WTC11 (cell line): ENCODE results near the gene GATA3. TPM values are rescaled to one million over a fixed set of nuclear protein-coding genes. Genes with fewer than 3 reads are reported as not detected.

ENCODE experiments used
- ATAC-seq: fragments of 200-7000 bp; cut with Tn5 transposase; 2 replicates; pipeline ENCODE4 v1.10.0; 2021; ENCODE audit warnings: mild to moderate bottlenecking, moderate library complexity
- CTCF ChIA-PET: fragments of 300-600 bp; sonication (Branson Sonifier 250); formaldehyde crosslinking; loops from one replicate; lab custom pipeline; 2021; ENCODE audit warnings: antibody characterized with exemption; lab: Charles Lee
- POLR2A ChIA-PET: fragments of 350-600 bp; sonication (Branson Sonifier 250); formaldehyde crosslinking; loops from one replicate; lab custom pipeline; 2021; ENCODE audit warnings: antibody characterized with exemption; lab: Charles Lee
- DNase-seq: peaks from one replicate; pipeline ENCODE4 v3.0.0; 2021; ENCODE audit warnings: low spot score
- H3K27ac Mint-ChIP-seq: 2 replicates; pipeline ENCODE4 v1.8.0; 2021; ENCODE audit warnings: mixed read lengths
- H3K27me3 Mint-ChIP-seq: 2 replicates; pipeline ENCODE4 v1.8.0; 2021; ENCODE audit warnings: low read depth, mild to moderate bottlenecking, moderate library complexity, mixed read lengths
- H3K36me3 Mint-ChIP-seq: 2 replicates; pipeline ENCODE4 v1.8.0; 2021; ENCODE audit warnings: mixed read lengths
- H3K4me1 Mint-ChIP-seq: 2 replicates; pipeline ENCODE4 v1.8.0; 2022; ENCODE audit warnings: mixed read lengths
- H3K4me3 Mint-ChIP-seq: 2 replicates; pipeline ENCODE4 v1.8.0; 2021; ENCODE audit warnings: mild to moderate bottlenecking, moderate library complexity, mixed read lengths
- H3K9me3 Mint-ChIP-seq: 2 replicates; pipeline ENCODE4 v1.8.0; 2021; ENCODE audit warnings: mixed read lengths
- AFF4 ChIP-seq: sonication (generic); formaldehyde crosslinking; IDR thresholded peaks from 2 replicates; pipeline ENCODE4 v1.8.1; 2023; ENCODE audit warnings: mild to moderate bottlenecking, missing genetic modification reagents, borderline replicate concordance
- CBFB ChIP-seq: sonication (generic); formaldehyde crosslinking; IDR thresholded peaks from 2 replicates; pipeline ENCODE4 v1.8.1; 2022; ENCODE audit warnings: mild to moderate bottlenecking, low read depth, missing genetic modification reagents
- CREM ChIP-seq: sonication (generic); formaldehyde crosslinking; IDR thresholded peaks from 2 replicates; pipeline ENCODE4 v1.8.1; 2022; ENCODE audit warnings: mild to moderate bottlenecking, missing genetic modification reagents, moderate library complexity
- FOXJ3 ChIP-seq: sonication (generic); formaldehyde crosslinking; IDR thresholded peaks from 2 replicates; pipeline ENCODE4 v1.9.0; 2021; ENCODE audit warnings: missing genetic modification reagents, mild to moderate bottlenecking, borderline replicate concordance
- IRF1 ChIP-seq: sonication (generic); formaldehyde crosslinking; IDR thresholded peaks from 2 replicates; pipeline ENCODE4 v1.8.0; 2023; ENCODE audit warnings: missing genetic modification reagents
- IRF2 ChIP-seq: sonication (generic); formaldehyde crosslinking; IDR thresholded peaks from 2 replicates; pipeline ENCODE4 v1.8.0; 2022; ENCODE audit warnings: low read depth, missing genetic modification reagents, borderline replicate concordance
- JUN ChIP-seq: sonication (generic); formaldehyde crosslinking; IDR thresholded peaks from 2 replicates; pipeline ENCODE4 v1.8.0; 2023; ENCODE audit warnings: mild to moderate bottlenecking, missing genetic modification reagents
- MYBL2 ChIP-seq: sonication (generic); formaldehyde crosslinking; IDR thresholded peaks from 2 replicates; pipeline ENCODE4 v1.8.1; 2023; ENCODE audit warnings: mild to moderate bottlenecking, moderate library complexity, missing genetic modification reagents
- NR1H2 ChIP-seq: sonication (generic); formaldehyde crosslinking; IDR thresholded peaks from 2 replicates; pipeline ENCODE4 v1.9.0; 2021; ENCODE audit warnings: mild to moderate bottlenecking, moderate library complexity, missing genetic modification reagents
- TCF7 ChIP-seq: sonication (generic); formaldehyde crosslinking; IDR thresholded peaks from 2 replicates; pipeline ENCODE4 v1.8.0; 2022; ENCODE audit warnings: mild to moderate bottlenecking, low read depth, missing genetic modification reagents, moderate library complexity
- USF1 ChIP-seq: sonication (generic); formaldehyde crosslinking; IDR thresholded peaks from 2 replicates; pipeline ENCODE4 v1.8.0; 2022; ENCODE audit warnings: mild to moderate bottlenecking, missing genetic modification reagents
- ZNF416 ChIP-seq: fragments of 250-450 bp; sonication (Bioruptor Pico); IDR thresholded peaks from 2 replicates; pipeline ENCODE4 v1.9.0; 2021; ENCODE audit warnings: mild to moderate bottlenecking, inconsistent platforms
- ZNF671 ChIP-seq: fragments of 250-450 bp; sonication (Bioruptor Pico); IDR thresholded peaks from 2 replicates; pipeline ENCODE4 v1.8.0; 2021; ENCODE audit warnings: mild to moderate bottlenecking
- total RNA-seq: library from RNA; stranded (reverse); gene quantifications from 3 replicates; pipeline ENCODE4 v1.2.3, GENCODE V29; 2021
- TF ChIP-seq, protein P1 (sequence below): sonication (generic); formaldehyde crosslinking; IDR thresholded peaks from 2 replicates; pipeline ENCODE4 v1.8.1; 2022; ENCODE audit warnings: mild to moderate bottlenecking, missing genetic modification reagents, moderate library complexity, borderline replicate concordance
- TF ChIP-seq, protein P2 (sequence below): sonication (generic); formaldehyde crosslinking; IDR thresholded peaks from 2 replicates; pipeline ENCODE4 v1.8.0; 2022; ENCODE audit warnings: mild to moderate bottlenecking, missing genetic modification reagents
- TF ChIP-seq, protein P3 (sequence below): sonication (generic); formaldehyde crosslinking; IDR thresholded peaks from 2 replicates; pipeline ENCODE4 v1.8.1; 2023; ENCODE audit warnings: mild to moderate bottlenecking, moderate library complexity, missing genetic modification reagents

Gene GATA3
- total RNA-seq, 1 experiment from 2014 or later: 0.72 TPM

GRCh38 chr10:8086315-8086714 is 31.8 kb downstream of the GATA3 start:
- Mint-ChIP-seq H3K4me3 (no peak overlapping the region), H3K9me3 (no peaks in the 10 kb centered on the region), H3K36me3 (no peaks in the 10 kb centered on the region), H3K27me3 (no peaks in the 10 kb centered on the region; the same call in 1 of the 2 replicates), H3K4me1 (peaks cover 12% of the 10 kb centered on the region), H3K27ac (no peak overlapping the region)
- ChIA-PET POLR2A (no interaction called here), CTCF (interaction anchor here (0.8 kb wide), 1 partner anchor 11 kb away, joined by 3 read pairs; no protein-coding TSS in a partner anchor)
- no peak for DNase-seq
- TF ChIP-seq, protein P1, sequence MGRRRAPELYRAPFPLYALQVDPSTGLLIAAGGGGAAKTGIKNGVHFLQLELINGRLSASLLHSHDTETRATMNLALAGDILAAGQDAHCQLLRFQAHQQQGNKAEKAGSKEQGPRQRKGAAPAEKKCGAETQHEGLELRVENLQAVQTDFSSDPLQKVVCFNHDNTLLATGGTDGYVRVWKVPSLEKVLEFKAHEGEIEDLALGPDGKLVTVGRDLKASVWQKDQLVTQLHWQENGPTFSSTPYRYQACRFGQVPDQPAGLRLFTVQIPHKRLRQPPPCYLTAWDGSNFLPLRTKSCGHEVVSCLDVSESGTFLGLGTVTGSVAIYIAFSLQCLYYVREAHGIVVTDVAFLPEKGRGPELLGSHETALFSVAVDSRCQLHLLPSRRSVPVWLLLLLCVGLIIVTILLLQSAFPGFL (CRISPR knock-in tag): no peak
- TF ChIP-seq, protein P2, sequence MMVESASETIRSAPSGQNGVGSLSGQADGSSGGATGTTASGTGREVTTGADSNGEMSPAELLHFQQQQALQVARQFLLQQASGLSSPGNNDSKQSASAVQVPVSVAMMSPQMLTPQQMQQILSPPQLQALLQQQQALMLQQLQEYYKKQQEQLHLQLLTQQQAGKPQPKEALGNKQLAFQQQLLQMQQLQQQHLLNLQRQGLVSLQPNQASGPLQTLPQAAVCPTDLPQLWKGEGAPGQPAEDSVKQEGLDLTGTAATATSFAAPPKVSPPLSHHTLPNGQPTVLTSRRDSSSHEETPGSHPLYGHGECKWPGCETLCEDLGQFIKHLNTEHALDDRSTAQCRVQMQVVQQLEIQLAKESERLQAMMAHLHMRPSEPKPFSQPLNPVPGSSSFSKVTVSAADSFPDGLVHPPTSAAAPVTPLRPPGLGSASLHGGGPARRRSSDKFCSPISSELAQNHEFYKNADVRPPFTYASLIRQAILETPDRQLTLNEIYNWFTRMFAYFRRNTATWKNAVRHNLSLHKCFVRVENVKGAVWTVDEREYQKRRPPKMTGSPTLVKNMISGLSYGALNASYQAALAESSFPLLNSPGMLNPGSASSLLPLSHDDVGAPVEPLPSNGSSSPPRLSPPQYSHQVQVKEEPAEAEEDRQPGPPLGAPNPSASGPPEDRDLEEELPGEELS (CRISPR knock-in tag): no peak
- TF ChIP-seq AFF4 (CRISPR knock-in tag) (no peak), MYBL2 (CRISPR knock-in tag) (no peak), FOXJ3 (CRISPR knock-in tag) (no peak), CBFB (CRISPR knock-in tag) (no peak), ZNF416 (CRISPR knock-in tag) (no peak), IRF1 (CRISPR knock-in tag) (no peak), JUN (CRISPR knock-in tag) (no peak), ZNF671 (CRISPR knock-in tag) (no peak), IRF2 (CRISPR knock-in tag) (no peak), TCF7 (CRISPR knock-in tag) (no peak), CREM (CRISPR knock-in tag) (no peak), NR1H2 (no peak), USF1 (CRISPR knock-in tag) (no peak)
- TF ChIP-seq, protein P3, sequence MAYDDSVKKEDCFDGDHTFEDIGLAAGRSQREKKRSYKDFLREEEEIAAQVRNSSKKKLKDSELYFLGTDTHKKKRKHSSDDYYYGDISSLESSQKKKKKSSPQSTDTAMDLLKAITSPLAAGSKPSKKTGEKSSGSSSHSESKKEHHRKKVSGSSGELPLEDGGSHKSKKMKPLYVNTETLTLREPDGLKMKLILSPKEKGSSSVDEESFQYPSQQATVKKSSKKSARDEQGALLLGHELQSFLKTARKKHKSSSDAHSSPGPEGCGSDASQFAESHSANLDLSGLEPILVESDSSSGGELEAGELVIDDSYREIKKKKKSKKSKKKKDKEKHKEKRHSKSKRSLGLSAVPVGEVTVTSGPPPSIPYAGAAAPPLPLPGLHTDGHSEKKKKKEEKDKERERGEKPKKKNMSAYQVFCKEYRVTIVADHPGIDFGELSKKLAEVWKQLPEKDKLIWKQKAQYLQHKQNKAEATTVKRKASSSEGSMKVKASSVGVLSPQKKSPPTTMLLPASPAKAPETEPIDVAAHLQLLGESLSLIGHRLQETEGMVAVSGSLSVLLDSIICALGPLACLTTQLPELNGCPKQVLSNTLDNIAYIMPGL (CRISPR knock-in tag): no peak
- ATAC-seq: peak; percentile 82
